ENCODE measurements around the gene LRRIQ4.

DNA sequence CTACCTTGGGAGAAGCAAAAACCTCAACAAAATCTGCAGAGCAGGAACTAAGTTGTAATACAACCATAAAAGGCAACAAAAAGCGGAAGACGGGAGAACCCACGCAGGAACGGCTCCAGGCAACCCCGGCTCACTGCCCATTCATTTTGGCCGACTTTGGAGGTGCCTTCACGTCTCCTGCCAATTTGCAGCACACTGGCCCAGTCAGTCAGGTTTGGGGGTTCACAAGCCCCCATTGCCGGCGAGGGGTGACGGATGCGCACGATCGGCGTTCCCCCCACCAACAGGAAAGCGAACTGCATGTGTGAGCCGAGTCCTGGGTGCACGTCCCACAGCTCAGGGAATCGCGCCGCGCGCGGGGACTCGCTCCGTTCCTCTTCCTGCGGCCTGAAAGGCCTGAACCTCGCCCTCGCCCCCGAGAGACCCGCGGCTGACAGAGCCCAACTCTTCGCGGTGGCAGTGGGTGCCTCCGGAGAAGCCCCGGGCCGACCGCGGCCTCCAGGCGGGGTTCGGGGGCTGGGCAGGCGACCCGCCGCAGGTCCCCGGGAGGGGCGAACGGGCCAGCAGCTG is 48.3 kb upstream of the LRRIQ4 start:
- TF ChIP-seq, protein P1, sequence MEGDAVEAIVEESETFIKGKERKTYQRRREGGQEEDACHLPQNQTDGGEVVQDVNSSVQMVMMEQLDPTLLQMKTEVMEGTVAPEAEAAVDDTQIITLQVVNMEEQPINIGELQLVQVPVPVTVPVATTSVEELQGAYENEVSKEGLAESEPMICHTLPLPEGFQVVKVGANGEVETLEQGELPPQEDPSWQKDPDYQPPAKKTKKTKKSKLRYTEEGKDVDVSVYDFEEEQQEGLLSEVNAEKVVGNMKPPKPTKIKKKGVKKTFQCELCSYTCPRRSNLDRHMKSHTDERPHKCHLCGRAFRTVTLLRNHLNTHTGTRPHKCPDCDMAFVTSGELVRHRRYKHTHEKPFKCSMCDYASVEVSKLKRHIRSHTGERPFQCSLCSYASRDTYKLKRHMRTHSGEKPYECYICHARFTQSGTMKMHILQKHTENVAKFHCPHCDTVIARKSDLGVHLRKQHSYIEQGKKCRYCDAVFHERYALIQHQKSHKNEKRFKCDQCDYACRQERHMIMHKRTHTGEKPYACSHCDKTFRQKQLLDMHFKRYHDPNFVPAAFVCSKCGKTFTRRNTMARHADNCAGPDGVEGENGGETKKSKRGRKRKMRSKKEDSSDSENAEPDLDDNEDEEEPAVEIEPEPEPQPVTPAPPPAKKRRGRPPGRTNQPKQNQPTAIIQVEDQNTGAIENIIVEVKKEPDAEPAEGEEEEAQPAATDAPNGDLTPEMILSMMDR (IDR thresholded peaks at IDR 0.05), result no peak
- no peak for TF ChIP-seq POLR2A (IDR thresholded peaks at IDR 0.05)

Measured in body of pancreas (tissue), 4 donors.